Middle frontal gyrus (tissue), 1 donor: ENCODE data around the gene MSL1.
"Not testable (repeated sequence)": the region's sequence is repeated elsewhere in the genome, so short reads cannot be mapped to it uniquely, and the experiment has no call there.

Source experiments
- DNase-seq: peaks from one replicate; pipeline ENCODE4 v3.0.0-alpha.2; 2015; ENCODE audit warnings: low spot score; ENCODE audit errors: extremely low spot score

Gene MSL1

GRCh38 chr17:40124279-40125141, 2.7 kb downstream of the MSL1 start:
- no peak for DNase-seq

- DNase-seq, result no peak
These were observed 7.7 kb downstream of the MSL1 start for GRCh38 chr17:40129498-40129897.

- DNase-seq, result no peak
These were observed 8.7 kb downstream of the MSL1 start for GRCh38 chr17:40130352-40131042.

- no peak for DNase-seq
These were observed 12.4 kb downstream of the MSL1 start for GRCh38 chr17:40134184-40134583.

GRCh38 chr17:40135817-40136216, 14.0 kb downstream of the MSL1 start:
- no peak for DNase-seq

- no peak for DNase-seq
These were observed 17.8 kb downstream of the MSL1 start for GRCh38 chr17:40139566-40140058.

GRCh38 chr17:40143166-40143565, 21.4 kb downstream of the MSL1 start:
- DNase-seq, result not testable (repeated sequence)

GRCh38 chr17:40145476-40145875, 23.7 kb downstream of the MSL1 start:
- no peak for DNase-seq

GRCh38 chr17:40148527-40148926, 26.8 kb downstream of the MSL1 start:
- no peak for DNase-seq

GRCh38 chr17:40150276-40150675, 28.5 kb downstream of the MSL1 start:
- DNase-seq, result no peak

GRCh38 chr17:40151414-40151963, 29.7 kb downstream of the MSL1 start:
- DNase-seq, result no peak

GRCh38 chr17:40153603-40154236, 31.9 kb downstream of the MSL1 start:
- no peak for DNase-seq

- DNase-seq, result no peak
These were observed 36.2 kb downstream of the MSL1 start for GRCh38 chr17:40157973-40158372.

GRCh38 chr17:40158438-40159013, 36.8 kb downstream of the MSL1 start:
- no peak for DNase-seq

- no peak for DNase-seq
These were observed 37.7 kb downstream of the MSL1 start for GRCh38 chr17:40159456-40159855.

GRCh38 chr17:40167685-40168261, 46.0 kb downstream of the MSL1 start:
- DNase-seq, result no peak

GRCh38 chr17:40168262-40168832, 46.6 kb downstream of the MSL1 start:
- peak; percentile 29 for DNase-seq

- DNase-seq, result no peak
These were observed 48.6 kb downstream of the MSL1 start for GRCh38 chr17:40170325-40170724.

- DNase-seq, result no peak
These were observed 50.0 kb downstream of the MSL1 start for GRCh38 chr17:40171750-40172149.

- no peak for DNase-seq
These were observed 51.5 kb downstream of the MSL1 start for GRCh38 chr17:40173091-40173777.
